ENCODE results near the gene USP3.
A peak's percentile ranks its signal among the peaks of the same experiment; 100 is the strongest.
"Not testable (repeated sequence)": the region's sequence is repeated elsewhere in the genome, so short reads cannot be mapped to it uniquely, and the experiment has no call there.

Gene USP3

DNA sequence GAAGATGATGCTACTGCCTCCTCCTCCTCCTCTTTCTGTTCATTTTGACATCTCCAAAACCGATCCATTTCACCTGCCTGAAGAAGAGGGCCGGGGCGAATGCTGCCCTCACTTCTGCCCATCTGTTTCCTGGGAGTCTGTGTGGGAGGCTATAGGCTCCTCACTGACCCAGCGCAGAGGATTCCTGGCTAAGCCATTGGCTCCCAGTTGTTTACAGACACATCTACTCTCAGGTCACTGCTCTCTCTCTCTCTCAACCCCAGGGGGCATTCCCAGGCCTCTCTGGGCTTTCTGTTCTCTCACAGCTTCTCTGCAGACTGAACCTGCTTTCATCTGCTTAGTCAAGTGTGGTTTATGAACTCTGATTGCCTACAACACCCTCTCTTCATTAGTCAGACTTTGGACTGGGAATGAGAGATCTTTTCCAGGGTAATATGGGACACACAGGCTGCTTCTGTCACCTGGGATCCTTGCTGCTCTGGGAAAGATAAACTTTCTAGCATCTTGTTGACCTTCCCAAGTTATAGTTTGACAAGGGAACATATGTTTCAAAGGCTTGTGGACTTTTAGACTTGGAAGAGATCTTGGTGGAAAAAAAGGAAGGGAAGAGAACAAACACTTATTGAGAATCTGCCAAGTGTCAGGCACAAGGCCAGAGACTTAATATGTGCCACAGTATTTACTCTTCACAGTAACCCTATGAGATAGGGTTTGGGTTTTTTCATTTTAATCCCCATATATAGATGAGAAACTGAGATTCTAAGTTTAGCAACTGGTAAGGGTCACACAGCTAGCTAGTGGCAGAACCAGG, 30.2 kb upstream of the USP3 start:
- DNase-seq (ENCODE audit: low read depth, low spot score) = no peak
- H3K4me3 ChIP-seq (ENCODE audit: low read length) = no peak overlapping the region

DNA sequence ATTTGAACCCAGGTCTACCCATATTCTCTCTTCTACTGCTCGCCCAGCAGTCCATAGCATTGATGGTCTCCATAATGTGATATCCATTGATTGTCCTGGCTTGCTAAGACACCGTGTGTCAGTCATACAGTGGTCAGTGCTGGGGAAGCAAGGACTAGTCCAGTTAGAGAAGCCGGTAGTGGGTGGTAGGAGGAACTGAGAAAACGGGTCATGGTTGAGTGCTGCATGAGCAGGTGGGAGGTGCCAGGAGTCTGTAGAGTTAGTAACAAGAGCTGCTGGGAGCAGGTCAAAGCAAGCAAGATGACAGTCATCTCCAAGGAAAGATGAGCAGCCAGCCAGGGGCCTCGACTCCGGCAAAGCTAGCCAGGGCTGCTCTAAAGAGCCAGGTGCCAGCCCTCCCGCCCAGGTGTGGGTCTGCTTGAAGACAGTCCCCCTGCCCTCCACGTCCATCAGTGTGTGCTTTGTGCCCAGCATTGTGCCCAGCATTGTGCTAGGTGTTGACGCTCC, 29.5 kb upstream of the USP3 start:
- no peak for DNase-seq (ENCODE audit: low read depth, low spot score)

DNA sequence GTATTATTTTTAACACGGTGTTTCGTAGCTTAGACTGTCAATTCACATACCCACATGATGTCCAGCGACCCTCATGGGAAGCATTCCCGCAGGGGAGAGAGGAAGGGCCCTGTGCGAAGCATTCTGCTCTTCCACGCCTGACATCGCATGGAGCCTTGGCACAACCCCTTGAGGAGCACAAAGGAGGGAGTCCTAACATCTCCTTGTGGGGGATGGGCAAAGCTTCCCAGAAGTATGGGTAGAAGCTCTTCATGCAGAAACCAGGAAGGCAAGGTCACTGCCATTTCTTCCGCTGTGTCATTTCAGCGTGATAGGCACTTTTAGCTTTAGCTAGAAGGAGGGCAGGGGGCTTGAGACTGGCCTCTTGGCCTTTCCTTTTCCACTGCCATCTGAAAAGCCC, 28.7 kb upstream of the USP3 start:
- DNase-seq (ENCODE audit: low read depth, low spot score) = no peak

More for the DNA sequence above, 29.5 kb upstream of the USP3 start:
- no peak overlapping the region for H3K4me3 ChIP-seq (ENCODE audit: low read length)

DNA sequence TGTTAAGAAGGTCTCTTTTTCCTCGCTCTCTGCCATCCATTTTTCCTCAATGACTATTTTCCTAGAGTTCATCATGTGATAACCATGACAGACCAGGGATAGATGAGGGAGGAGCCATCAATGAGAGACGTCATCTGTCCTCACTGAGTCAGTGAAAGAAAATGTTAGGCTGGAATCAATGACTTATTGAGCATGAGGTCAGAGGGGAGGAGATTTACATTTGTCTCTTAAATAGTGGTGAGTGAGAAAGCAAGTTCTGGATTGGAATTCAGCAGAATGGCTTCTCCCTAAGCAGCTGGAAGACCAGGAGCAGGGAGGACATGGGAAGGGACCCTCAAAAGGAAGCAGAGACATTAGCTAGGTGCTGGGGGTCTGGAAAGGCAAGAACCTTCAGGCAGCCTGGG, 28.2 kb upstream of the USP3 start:
- no peak for DNase-seq (ENCODE audit: low read depth, low spot score)
- no peak overlapping the region for H3K4me3 ChIP-seq (ENCODE audit: low read length)

More for the DNA sequence above, 28.7 kb upstream of the USP3 start:
- H3K4me3 ChIP-seq (ENCODE audit: low read length) = no peak overlapping the region

DNA sequence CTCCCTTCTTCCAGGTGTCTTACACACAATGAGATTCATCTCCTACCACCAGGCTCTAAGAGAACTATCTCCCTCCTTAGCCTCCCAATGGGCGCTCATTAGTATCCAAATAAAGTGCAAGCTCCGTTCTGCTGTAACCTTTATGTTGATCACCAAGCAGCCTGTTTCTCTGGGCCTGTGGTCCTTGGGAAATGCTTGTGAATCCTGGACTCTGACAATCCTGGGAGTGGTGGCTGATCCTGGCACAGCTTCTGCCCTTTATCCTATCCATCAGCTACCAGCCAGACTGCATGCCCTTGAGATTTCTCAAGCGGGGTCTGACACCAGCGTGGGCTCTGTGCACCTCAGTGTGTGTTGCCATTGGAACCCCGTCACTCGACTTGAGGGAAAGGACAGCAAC, 26.1 kb upstream of the USP3 start:
- DNase-seq (ENCODE audit: low read depth, low spot score) = no peak
- H3K4me3 ChIP-seq (ENCODE audit: low read length) = no peak overlapping the region

DNA sequence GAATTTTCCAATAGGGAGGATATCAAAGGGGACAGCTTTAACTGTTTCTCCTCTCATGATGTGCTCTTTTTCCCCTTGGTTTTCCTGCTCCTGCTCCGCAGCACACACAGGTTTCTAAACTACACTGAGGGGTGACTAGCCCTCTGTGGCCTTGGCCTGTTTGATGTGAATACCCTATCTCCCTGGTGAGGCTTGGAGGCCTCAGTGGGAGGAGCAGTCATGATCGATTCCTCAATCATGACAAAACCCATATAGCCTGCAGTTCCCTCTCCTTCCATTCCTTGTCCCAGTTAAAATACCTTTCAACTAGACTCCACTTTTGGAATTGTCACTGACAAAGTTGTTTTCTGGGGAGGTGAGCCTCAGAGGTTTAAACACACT, 24.0 kb upstream of the USP3 start:
- H3K4me3 ChIP-seq (ENCODE audit: low read length) = no peak overlapping the region

DNA sequence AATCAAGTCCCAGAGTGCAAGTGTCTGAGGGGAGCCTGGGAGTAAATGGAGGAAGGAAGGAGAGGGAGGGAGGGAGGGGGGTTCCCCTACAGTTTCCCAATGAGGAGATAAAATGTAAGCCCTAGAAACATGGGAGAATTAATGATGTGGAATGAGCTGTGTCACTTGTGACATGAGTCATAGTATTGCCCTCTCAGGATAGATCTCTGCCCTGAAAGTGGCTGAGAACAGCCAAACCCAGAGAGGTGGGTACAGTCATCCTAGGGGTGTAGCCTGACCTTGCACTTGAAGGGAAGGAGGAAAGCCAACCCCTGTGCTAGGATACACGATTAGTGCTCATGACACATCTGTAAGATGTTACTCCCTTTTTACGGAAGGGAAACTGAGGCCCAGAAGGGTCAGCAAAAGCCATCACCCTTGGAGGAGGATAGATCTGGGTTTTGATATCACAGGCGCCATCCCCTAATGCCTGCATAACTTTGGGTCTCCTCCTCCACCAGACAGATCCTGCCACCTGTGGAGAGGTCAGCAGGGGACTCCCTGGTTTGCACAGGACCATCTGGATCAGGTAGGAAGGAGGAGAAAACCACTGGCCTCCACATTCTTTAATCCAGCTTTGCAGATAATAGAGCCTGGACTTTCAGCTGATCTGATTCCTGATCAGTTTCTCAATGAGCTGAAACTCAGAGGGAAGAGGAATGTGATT, 23.1 kb upstream of the USP3 start:
- no peak overlapping the region for H3K4me3 ChIP-seq (ENCODE audit: low read length)
- DNase-seq (ENCODE audit: low read depth, low spot score) = no peak

More for the DNA sequence above, 24.0 kb upstream of the USP3 start:
- DNase-seq (ENCODE audit: low read depth, low spot score) = no peak

DNA sequence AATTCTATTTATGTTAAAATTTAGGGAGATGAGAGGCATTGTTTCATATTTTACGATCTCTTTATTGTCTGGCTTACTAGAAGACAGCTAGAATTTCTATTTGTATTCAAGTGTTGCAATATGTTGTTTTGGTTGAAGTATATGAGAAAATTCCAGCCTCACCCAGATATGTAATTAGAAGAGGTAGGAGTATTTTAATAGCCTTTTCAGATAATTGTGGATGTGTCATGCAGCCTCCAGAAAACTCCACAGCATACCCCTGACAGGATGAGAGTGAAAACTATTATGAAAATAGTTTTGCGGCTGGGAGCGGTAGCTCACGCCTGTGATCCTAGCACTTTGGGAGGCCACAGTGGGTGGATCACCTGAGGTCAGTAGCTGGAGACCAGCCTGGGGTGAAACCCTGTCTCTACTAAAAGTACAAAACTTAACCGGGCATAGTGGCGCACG, 21.5 kb upstream of the USP3 start:
- no peak for DNase-seq (ENCODE audit: low read depth, low spot score)
- H3K4me3 ChIP-seq (ENCODE audit: low read length) = no peak overlapping the region

DNA sequence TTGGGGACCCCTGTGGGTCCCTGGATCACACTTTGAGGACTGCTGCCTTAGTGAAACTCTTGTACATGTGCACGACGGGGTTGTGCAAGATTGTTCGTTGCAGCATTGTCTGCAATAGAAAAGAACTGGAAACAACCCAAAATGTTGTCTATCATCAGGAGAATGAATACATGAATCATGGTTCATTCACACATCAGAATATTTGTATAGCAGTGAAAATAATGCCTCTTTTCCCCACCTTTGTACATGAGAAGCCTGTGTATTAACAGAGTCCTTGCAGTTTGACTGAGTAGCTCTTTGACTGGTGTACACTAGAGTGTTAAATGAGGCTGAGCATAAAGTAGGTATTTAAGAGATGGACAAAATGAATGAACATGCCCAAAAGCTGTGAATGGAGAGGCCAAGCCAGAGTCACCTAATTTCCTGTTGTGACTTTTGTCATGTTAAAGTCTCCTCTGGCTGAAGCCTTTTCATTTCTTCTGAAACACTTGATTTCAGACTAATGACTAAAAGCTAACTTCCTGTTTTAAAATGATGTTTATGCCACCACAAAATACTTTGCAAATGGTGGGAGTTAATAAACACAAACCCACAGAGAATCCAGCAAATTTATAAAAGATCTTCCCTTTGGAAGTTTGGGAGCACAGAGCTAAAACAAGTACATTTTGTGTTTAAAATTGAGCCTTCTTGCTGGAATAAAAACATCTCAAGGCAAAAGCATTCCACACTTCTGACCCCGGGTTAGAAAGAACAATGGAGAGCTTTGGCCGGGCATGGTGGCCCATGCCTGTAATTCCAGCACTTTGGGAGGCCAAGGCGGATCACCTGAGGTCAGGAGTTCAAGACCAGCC, 20.6 kb upstream of the USP3 start:
- DNase-seq (ENCODE audit: low read depth, low spot score) = no peak
- no peak overlapping the region for H3K4me3 ChIP-seq (ENCODE audit: low read length)

DNA sequence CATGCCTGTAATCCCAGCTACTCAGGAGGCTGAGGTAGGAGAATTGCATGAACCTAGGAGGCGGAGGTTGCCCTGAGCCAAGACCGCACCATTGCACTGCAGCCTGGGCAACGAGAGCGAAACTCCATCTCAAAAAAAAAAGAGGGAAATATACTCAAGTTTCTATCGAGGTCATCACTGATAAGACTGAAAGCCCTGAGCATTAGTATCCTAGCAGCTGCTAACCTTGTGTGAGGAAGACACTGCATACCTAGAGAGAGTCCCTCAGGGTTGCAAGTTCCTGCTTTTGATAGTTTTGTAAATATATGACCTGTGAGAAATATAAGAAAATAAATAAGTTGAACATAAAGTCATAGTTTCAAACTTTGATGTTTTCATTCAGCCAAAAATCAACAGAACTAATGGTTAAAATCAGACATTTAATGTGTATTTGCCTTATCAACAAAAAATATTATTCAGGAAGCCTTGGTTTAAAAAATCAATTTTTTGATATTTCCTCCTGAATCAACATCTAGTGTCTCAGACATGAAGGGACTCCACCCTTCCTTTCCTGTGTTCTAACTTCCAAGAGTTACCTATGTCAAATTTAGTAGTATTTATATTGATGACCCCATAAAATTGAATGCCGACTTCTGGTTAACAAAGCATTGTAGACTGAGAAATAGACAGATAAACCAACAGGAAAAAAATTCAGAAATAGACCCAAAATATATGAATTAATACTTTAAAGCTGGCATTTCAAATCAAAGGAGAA, 19.8 kb upstream of the USP3 start:
- DNase-seq (ENCODE audit: low read depth, low spot score) = no peak
- H3K4me3 ChIP-seq (ENCODE audit: low read length) = no peak overlapping the region

DNA sequence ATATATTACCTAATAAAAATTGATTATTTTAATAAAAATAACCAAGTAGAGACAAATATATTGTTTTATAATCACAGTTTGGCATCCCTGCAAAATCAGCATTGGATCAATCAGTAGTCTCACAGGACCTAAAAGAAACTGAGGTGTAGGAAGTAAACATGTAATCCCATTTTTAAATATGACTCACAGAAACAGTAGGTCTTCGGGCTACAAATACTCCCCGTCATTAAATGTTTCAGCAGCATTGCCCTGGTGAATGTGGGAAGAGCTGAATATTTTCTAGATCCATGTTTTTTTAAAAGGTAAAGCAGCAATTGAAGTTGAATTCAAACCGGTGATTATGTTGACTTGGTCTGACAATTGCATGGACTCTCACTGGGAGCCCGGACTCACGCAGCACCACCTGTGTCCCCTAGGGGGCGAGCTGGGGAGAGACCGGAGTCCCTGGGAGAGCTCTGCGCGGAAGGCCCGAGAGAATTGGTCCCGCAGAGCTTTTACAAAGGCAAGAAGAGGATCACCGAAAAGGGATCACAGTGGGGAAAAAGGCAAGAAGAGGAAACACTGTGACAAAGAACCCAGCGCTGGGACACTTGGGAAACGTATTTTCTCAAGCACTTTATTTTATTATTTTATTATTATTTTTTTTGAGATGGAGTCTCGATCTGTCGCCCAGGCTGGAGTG, 17.2 kb upstream of the USP3 start:
- DNase-seq (ENCODE audit: low read depth, low spot score) = peak; percentile 69
- H3K4me3 ChIP-seq (ENCODE audit: low read length) = no peak overlapping the region

DNA sequence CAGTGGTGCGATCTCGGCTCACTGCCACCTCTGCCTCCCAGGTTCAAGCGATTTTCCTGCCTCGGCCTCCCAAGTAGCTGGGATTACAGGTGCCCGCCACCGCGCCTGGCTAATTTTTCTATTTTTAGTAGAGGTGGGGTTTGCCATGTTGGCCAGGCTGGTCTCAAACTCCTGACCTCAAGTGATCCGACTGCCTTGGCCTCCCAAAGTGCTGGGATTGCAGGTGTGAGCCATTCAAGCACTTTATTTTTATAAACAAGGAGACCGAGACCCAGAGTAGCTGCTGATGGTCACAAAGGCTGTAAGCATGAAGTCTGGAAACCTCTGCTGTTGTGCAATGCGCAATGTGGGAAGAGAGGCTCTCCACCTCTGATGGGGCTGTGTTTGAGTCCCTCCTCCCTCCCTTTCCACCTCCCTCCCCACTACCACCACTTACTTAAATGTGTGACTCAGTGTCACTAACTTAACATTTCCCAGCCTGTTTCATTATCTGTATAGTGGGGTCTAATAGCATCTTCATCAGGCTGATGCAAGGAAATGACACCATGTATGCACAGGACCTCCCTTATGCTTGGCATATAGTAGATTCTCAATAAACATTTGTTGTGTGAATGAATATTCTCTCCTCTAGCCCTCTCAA, 16.5 kb upstream of the USP3 start:
- not testable (repeated sequence) for H3K4me3 ChIP-seq (ENCODE audit: low read length); DNase-seq (ENCODE audit: low read depth, low spot score)

DNA sequence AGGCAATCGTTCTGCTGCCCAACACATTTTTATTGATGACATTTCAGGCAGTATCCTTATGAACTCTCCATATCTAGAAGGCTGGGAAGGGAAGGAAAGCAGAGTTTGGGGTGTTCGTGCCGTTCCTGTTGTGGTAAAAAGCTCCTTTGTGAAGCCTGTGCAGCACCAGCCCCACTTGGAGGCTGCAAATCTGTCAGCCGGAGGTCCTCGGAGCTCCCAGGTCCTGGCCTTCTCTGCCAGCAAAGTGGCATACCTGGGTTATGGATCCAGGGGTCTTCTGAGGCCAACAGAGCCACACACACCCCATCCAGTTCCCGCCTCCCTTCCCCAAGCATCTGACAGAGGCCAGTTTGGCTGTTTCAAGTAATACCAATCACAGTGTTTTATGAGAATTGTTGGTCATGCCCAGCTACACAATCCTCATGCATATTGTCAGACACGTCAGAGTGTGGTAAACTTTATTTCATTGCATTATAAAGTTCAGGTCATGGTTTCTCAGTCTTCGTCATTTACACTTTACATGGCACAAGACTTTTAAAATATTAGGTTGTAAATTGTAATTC, 15.9 kb upstream of the USP3 start:
- H3K4me3 ChIP-seq (ENCODE audit: low read length) = no peak overlapping the region
- no peak for DNase-seq (ENCODE audit: low read depth, low spot score)

DNA sequence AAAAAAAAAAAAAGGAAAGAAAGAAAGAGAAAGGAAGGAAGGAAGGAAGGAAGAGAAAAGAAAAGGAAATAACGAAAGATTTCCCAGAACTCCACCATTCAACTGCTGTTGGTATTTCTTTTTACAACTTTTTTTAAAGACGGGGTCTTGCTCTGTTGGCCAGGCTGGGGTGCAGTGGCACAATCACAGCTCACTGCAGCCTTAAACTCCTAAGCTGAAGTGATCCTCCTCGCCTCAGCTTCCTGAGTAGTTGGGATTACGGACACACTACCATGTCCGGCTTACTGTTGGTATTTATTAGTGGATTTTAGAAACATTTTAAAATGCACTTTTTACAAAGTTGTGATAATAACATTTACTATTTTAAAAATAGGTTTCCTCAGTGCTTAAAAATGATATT, 15.0 kb upstream of the USP3 start:
- no peak overlapping the region for H3K4me3 ChIP-seq (ENCODE audit: low read length)
- DNase-seq (ENCODE audit: low read depth, low spot score) = no peak

DNA sequence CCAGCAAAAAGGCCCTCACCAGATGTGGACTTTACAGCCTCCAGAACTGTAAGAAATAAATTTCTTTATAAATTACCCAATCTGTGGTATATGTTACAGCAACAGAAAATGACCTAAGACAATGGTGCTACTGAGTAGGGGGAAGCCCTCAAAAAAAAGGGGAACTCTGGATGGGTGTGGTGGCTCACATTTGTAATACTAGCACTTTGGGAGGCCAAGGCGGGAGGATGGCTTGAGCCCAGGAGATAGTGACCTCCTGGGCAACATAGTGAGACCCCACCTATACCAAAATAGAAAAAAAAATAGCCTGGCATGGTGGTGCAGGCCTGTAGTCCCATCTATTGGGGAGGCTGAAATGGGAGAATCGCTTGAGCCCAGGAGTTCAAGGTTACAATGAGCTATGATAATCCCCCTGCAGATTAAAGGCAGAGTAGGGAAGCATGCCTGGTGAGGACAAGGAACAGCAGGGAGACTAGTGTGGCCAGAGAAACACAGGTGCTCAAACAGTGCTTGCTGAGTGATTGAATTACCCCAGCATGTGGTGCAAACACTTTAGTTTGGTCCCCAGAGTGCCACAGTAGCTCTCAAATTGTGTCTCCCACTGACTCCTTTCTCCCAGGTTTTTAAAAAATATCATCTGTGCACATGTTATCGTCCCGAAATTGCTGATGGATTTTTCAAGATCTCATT, 13.9 kb upstream of the USP3 start:
- DNase-seq (ENCODE audit: low read depth, low spot score) = no peak
- no peak overlapping the region for H3K4me3 ChIP-seq (ENCODE audit: low read length)

DNA sequence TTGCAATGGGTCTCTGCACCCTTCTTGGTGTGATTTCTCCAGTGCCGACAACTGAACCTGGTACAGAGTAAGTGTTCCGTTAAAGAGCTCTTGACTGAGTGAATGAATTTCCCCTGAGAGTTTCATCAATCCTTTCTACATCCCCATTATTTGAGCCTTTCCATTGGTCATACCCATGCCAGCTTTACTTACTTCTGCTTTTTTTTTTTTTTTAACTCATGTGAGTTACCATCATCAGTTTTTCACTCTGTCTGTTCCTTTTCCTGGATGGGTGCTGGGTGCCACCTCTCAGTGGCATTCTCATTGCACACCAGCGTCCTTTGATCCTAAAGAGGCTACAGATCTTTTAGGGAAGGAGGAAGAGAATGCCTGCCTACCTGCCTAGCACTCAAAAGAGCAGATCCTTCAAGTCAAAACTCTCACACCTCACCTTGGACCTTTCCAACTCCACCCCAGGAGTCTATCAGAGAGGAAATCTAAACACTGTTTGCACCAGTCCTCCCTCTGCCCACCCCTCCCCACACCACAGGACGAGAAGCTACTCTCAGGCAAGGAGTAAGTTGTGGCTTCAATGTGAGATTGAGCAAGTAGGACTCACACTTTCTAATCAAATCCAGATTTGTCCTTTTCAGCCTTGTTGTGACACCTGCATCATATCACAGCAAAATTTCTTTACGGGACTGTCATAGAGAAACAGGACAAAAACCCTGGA, 13.1 kb upstream of the USP3 start:
- no peak for DNase-seq (ENCODE audit: low read depth, low spot score)
- H3K4me3 ChIP-seq (ENCODE audit: low read length) = no peak overlapping the region

Measured in Jurkat, Clone E6-1 (cell line).